GM18519 (cell line): ENCODE results near the gene LAMB4.

Experiments used
- ATAC-seq: cut with Tn5 transposase; IDR thresholded peaks from one replicate; pipeline ENCODE4 v1.9.1; 2021; ENCODE audit warnings: mild to moderate bottlenecking, moderate library complexity; ENCODE audit not compliant: unreplicated experiment, low FRiP score

LAMB4 gene

DNA sequence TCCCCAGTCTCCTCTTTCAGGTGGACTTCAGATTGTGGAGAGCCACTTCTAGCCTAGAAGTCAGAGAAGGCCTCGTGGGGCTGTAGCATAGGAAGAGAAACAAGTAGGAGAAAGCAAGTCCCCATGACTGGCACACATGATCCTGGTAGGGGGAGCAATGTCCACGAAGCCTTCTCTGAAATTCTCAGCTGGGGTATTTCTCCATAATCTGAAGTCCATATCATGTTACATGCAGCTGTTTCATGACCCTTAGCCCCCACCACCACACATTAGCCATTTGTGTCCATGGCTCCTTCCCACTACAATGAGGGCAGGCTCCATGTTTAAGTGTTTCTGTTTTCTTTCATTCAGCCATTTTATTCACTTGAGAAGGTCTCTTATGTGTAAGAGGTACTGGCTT, 43.2 kb downstream of the LAMB4 start:
- ATAC-seq: no peak

DNA sequence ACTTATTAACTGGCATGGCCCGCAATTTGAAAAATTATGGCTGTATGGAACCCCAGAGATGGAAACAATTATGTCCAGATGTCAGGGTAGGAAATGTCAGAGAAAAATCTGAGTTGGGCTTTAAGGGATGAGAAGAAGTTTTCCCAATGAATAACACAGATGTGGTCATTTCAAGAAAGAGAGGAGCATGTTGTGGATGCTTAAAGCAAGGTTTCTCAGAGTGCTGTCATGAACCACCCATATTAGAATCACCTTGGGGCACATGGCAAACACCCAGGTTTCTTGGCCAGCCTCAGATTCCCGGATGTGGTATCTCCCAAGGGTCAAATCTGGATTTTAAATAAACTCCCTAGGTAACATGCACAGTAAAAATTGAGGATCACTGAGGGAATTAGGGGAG, 43.6 kb downstream of the LAMB4 start:
- ATAC-seq: no peak

DNA sequence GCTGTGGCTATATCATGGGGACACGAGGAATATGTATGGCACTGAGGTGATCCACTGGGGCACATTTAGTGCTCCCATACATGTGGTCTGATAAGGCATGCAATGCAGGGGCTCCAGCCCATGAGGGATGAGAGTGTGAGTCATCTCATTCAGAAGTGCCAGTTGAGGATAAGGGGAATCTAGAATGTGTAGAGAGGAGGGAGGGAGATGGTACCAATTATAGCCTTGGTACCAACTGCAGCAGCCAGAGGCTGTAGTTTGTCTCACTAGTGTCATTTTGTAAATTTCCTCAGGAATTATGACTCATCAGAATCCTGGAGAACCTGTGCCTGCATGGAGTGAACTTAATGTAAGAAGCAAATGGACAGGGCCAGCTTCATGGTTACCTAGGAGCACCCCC, 46.2 kb downstream of the LAMB4 start:
- no peak for ATAC-seq

DNA sequence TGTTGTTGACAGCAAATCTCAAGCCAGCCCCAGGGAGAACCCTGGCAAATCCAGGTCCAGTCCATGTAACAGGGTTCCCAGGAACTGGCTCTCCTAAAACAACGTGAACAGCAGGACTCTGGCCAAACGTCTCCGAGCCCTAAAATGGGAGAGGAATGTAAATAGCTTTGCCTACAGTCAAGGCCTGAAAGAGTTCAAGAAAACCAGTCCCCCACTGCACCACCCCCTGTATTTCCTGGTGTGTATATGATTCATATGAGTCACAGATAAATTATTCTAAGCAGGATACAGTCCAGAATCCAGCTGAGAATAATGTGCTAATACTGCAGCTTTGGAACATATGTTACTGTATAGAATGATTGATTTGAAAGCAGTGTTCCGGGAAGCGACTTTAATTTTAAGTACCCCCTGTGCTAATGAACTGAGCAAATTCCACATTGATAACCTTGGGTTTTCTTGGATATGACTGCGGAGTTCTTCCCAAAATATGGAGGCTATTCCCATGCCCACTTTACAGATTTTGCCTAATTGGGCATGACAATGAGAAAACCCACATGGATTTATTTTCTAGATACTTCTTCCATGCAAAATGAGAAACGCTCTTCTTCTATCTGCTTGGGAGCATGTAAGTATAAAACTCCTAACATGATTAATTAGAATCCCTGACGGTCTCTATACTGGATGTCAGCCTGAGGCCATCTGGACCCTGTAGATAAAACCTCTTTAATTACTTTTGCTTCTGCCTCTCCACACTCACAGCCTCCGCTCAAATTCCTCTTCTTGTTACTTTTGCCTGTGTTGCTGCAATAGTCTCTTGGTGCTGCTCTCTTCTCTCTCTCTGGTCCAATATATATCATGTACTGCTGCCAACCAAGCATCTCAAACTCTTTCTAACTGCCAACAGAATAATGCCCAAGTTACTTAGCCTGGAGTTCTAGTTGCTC, 50.2 kb downstream of the LAMB4 start:
- no peak for ATAC-seq

DNA sequence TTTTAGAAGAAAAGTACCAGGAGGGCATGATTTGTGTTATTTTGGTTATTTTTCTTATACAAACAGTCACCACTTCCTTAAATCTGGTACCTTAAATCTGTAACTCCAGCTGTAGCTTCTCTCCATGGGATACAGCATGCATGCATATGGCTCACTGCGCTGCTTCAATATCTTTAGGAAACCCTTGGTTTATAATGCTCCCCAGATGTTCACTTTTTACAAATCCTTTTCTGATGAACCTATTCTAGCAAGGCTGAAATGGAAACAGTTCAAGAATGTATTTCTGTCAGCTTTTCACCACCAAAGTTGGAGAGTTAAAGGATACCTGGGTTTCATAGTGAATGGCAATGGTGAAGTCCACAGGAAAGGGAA, 50.9 kb downstream of the LAMB4 start:
- ATAC-seq: no peak

DNA sequence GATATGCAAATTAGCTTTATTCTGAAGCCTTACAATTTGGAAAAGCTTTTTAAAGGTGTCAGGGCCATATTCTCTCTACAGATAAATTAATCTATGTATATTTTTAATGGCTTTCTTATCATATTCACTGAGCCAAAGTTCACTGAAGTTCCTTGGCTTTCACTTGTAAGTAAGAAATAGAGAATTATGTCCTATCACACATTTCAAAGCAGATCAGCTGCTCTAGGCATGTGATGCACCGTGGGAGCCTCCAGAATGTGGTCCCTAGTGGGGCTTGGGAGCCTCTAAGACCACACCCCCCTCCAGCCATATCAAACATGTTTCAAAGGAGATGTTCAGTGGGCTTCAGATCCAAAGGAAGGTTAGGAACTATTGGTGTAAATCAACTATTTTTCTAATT, 51.5 kb downstream of the LAMB4 start:
- ATAC-seq: no peak

DNA sequence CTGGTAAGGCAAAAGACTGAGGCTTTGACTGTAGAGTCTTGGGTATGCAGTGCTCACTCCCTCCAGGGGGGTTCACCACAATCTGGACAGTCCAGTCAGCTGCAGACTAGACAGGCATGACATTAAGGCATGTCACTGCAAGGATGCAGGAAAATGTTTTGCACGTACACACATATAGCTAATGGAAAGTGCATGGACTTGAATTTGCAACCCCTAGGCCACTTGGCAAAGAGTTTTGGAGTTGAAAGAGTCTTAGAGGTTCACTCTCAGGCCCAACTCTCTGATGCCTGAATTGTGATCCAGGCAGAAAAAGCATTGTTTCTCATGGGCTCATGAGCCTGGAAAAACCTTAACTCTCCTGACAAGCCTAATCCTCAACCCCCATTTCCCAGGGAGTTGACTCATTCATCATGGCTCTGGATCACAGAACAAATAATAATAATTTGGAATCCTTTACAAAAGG, 51.9 kb downstream of the LAMB4 start:
- no peak for ATAC-seq

DNA sequence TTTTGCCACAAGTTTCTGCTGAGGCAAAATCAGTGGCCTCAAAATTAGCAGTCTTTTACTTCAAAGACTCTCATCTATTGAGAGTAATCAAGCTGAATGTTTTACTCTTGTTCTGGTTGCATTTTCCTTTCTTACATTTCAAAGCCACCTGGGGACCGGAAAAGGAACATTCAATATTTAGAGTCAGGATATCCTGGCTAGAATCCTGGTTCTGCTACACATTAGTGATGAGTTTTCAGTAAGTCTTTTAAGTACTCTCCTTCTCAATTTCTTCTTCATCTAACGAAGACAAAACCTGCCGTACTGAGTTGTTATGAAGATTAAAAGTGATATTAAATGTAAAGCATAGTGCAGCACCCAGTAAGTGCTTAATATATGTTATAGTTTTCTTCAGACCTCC, 52.5 kb downstream of the LAMB4 start:
- ATAC-seq: no peak

DNA sequence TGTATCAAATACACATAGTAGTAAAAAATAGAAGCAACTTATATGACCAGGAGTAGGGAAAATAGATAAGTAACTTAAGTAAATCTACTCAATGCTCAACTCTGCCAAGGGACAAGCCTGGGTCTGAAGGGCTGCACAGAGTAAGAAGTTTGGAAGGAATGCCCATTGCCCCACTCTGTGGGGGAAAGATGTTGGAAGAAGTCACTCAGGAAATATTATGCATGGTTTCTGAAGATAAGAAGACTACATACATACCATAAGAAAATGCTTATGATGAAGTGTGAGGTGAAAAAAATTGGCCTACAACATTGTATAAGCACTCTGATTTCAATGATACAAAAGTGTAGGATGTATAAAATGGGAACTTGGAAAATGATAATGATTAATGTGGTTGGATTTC, 54.0 kb downstream of the LAMB4 start:
- ATAC-seq: no peak

DNA sequence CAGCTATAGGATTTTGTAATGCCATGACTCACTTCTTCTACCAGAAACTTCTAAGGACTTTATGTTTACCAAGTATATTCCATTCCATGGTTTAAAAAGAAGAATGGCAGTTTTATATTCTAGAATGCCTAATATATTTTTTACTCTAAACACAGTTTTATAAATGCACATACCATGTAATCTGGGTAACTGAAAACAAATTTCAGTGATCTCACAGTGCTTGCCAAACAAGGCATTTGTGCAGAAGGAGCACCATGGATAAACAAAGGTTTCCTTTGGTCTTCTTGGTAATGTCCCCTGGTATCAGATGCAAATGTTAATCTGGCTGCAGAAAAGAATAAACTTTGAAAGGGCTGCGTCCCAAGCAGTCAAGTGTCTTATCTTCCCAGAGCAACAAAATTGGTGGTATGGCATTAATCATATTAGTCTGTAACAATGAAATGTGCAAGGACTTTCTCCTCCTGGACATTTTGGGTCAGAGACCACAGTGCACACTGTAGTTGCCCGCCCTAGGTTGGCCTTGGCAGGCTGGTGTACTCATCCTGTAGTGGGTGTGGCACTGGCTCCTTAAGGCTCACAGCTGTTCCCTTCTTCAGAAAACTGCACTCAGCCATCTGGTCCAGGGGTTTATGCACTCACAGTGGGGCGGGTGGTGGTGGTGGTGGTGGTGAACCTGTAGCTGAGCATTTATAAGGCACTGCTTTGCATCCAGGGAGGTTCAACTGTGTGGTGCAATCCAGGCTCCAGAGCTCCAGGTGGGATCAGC, 56.7 kb downstream of the LAMB4 start:
- no peak for ATAC-seq

DNA sequence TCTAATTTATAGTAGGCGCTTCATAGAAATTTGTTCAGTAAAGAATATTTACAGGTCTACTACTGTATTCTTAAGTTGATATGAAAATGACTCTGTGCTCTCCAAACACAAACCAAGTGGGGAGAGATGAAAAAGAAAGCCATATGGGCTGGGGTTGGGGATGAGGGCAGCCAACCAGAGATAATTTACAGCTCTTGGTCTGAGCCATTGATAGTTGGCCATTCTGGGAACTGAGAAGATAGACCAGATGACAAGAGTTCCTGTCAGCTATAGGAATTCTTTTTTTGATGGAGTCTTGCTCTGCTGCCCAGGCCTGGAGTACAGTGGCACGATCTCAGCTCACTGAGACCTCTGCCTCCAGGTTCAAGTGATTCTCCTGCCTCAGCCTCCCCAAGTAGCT, 57.4 kb downstream of the LAMB4 start:
- ATAC-seq: no peak

DNA sequence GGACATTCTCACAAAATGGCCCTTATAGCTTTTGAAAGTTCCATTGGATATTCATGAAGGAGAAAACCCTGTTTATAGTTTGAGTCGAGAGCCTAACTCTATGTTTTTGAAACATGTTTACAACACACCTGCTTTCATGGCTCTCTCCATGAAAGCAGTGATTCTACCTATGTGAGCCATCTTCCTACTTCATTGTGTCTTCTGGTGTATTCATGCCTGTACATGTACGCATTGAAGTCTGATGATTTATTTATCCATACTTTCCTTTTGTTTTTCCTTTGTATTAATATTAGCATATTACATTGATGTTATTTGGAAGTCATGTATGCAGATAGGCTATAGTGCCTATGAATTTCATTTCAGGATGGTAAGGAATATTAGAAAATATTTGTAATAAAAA, 58.0 kb downstream of the LAMB4 start:
- ATAC-seq: no peak

DNA sequence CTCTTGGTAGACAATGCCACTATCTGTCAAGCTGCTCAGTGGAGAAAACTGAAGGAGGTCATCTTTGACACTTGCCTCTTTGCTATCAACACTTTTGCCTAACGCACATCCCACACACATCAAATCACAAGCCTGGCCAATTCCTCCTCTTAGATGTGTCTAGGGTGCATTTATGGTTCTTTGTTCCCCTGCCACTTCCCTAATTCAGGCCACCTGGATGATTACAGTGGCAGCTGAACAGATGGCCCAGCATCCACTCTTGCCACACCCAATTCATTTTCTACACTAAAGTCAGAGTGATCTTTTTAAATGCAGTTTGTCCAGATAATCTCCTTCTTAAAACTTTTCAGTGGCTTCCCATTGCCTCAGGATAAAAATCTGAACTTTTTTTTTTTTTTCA, 58.6 kb downstream of the LAMB4 start:
- no peak for ATAC-seq

DNA sequence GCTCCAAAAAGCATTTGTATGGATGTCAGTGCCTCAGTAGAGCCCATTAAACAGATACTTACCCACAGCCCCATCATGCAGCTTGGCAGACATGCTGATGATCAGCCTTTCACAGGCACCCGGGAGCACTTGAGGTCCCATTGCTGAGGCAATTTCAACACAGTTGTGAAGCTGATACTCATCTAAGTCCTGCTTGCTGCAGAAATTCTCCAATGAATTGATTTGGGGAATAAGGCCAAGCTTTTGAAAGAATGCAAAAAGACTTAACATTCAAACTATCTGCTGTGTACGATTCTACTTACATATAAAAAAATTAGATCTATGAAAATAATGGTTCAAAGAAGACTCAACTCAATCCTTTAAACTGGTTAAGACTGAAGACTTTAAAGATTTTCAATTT, 60.5 kb downstream of the LAMB4 start:
- no peak for ATAC-seq

DNA sequence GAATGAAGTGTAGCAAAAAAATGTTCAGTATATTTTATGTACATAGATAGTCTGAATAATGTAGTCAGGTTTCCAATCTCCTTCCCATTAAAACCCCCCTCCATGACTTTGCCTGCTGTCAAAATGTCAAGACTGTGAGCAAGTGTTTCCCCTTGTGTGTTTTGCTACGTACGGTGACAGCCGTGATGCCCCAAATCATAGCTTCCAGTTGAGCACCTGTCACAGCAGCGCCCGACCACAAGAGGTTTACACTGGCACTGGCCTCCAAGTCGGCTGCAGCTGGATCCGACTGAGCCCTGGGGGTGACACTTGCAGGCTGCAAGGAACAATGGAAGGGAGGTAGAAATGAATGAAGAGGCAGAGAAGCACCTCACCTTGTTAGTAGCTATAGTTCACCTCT, 62.3 kb downstream of the LAMB4 start:
- ATAC-seq: no peak

DNA sequence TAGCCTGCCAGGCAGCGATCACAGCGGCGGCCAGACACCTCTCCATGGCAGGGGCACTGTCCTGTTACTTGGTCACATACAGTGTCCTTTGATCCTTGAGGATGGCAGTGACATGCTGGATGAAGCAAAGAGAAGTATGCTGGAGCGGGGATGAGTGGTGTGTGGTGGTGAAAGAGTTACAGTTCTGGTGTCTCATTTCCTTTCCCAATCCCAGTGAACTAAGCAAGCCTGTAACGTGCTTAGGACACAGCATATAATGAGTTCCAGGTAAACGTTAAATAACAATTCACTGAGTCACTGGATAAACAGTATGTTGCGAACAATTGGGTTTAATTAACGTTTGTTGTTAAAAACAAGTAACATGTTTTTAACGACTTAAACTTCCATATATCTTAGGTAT, 63.7 kb downstream of the LAMB4 start:
- no peak for ATAC-seq

DNA sequence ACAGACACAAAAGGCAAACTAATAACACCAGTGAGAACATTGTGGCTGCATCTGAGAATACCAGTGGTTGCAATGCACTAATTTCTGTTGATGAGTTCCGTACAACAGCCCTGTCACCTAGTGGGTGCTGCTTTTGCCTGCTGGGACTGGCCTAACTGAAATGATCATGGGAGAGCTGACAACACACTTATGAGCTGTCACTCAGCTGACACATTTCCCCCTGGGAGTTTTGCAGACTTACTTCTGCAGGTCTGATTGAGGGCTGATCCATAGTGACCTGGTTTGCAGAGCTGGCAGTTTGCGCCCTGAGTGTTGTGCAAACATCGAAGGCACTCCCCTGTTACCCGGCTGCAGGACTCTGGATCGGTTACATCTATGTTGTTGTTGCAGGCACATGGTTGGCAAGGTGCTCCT, 66.6 kb downstream of the LAMB4 start:
- no peak for ATAC-seq

DNA sequence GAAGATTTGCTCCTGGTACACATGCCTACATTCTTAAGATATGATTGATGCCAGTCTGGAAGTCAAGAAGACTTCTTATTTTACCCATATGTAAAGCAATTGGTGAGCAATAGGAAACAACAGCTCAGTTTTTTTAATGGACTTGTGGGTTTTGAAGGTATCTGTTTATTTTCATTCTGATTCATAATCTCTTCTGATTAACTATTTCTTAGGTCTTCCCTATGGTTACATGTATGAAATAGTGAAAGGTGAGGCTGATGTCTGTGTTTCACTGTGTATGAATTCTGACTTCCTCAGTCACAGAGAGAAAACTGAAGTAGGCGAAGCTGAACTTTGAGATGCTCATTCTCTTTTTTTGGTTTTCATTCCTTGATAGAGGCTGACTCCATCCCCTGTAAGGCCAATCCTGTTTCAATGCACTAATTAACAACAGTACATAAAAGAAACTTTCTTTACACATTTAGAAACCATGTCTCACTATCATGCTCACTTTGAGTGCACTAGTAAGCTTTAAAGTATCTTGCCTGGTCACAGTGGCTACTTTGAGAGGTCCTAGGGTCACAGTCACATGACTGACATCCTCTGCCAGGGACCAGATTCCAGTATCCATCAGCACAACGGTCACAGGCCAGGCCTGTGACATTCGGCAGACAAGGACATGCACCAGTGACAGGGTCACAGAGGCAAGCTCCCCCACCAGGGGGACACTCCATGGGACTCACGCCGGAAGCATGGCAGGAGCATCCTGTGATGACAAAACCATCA, 67.7 kb downstream of the LAMB4 start:
- no peak for ATAC-seq

DNA sequence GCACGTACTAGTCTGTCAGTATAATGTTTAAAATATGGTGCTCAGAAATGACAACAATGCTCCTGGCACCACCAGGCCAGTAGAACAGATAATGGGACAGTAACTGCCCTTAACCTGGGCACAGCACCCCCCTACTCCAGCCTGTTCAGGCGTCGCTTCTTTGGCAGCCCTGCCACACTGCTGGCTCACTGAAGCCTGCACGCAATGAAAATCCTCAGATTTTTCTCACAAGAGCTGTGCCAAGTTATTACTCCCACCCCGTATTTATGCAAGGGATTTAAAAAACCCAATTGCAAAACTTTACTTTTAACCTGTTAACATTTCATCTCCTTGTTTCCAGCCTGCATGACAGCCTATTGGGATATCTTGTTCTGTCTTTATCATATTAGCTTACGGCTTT, 70.6 kb downstream of the LAMB4 start:
- no peak for ATAC-seq

DNA sequence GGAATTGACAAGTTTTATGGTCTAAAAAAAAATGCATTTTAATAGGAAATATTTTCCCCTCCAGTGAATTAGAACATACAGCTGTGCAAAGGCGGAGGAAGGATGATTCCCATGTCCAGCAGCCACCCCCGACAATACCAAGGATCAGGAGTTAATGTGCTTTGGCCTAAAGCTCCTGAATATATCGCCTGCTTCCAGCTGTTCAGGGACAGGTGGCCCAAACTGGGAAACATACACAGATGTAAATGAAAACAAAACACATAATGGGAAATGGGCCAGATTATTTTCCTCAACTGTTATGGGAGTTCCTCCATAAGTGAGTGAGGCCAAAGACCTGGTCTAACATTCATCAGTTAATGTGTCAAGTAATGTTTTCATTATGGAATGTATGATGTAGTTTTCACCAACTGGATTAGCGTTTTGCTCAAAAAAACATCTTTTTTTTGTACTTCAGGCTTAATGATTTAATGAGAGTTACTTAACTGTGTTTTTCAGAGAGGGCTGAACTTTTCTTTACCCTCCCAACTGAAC, 72.1 kb downstream of the LAMB4 start:
- ATAC-seq: no peak

DNA sequence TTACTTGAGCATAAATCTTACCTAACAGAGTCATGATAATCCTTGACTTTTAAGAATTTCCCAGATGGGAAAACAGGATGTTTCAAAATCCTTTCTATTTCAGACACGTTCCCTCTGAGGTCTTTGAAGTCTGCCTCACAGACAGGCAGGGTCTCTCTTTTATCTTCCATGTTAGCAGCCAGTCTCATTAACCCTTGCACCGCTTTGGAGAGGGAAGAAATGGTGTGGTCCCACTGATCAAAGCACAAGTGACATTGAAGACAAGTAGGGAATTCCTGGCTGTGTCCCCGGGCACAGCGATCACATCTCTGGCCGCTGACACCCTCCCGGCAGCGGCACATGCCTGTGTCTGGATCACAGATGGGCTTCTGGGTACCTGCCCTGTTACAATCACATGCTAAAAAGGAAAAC, 74.5 kb downstream of the LAMB4 start:
- no peak for ATAC-seq
